ENCODE measurements around the gene B4GALNT1. TPM values are rescaled to one million over a fixed set of nuclear protein-coding genes. Genes with fewer than 3 reads are reported as not detected.
A peak's percentile ranks its signal among the peaks of the same experiment; 100 is the strongest.

Gene B4GALNT1
- total RNA-seq, 1 experiment from 2014 or later = 11.1 TPM

GRCh38 chr12:57602544-57602943 is 30.5 kb downstream of the B4GALNT1 start:
- Mint-ChIP-seq H3K36me3 (ENCODE audit: insufficient read depth, unreplicated experiment) (peaks cover 36% of the 10 kb centered on the region), H3K4me1 (ENCODE audit: low read depth, unreplicated experiment) (peaks cover 8% of the 10 kb centered on the region), H3K4me3 (ENCODE audit: low read depth, unreplicated experiment) (no peak overlapping the region), H3K27ac (ENCODE audit: unreplicated experiment) (no peak overlapping the region), H3K27me3 (ENCODE audit: unreplicated experiment) (no peaks in the 10 kb centered on the region), H3K9me3 (ENCODE audit: low read depth, unreplicated experiment) (no peaks in the 10 kb centered on the region)
- no peak for DNase-seq
- intact Hi-C loops (cut with micrococcal nuclease; ENCODE audit: unreplicated experiment) = no loop called here
- no peak for TF ChIP-seq CTCF (IDR thresholded peaks at IDR 0.05; ENCODE audit: unreplicated experiment)
- TSS peak; percentile 11 for BruUV-seq (replicated peaks)
- CTCF ChIA-PET = no interaction called here

- peaks cover 41% of the 10 kb centered on the region for H3K36me3 Mint-ChIP-seq (ENCODE audit: insufficient read depth, unreplicated experiment)
- CTCF ChIA-PET = interaction anchor here (0.6 to 1.6 kb wide), 2 partner anchors 17 to 34 kb away, joined by 4 to 5 read pairs; no protein-coding TSS in a partner anchor
These were observed 32.6 kb downstream of the B4GALNT1 start for GRCh38 chr12:57600395-57600794.

GRCh38 chr12:57593187-57593586 is 39.8 kb downstream of the B4GALNT1 start:
- Mint-ChIP-seq H3K27me3 (ENCODE audit: unreplicated experiment) (peaks cover 12% of the 10 kb centered on the region), H3K4me3 (ENCODE audit: low read depth, unreplicated experiment) (no peak overlapping the region), H3K27ac (ENCODE audit: unreplicated experiment) (no peak overlapping the region), H3K36me3 (ENCODE audit: insufficient read depth, unreplicated experiment) (peaks cover 30% of the 10 kb centered on the region), H3K9me3 (ENCODE audit: low read depth, unreplicated experiment) (peaks cover 3% of the 10 kb centered on the region), H3K4me1 (ENCODE audit: low read depth, unreplicated experiment) (peaks cover 22% of the 10 kb centered on the region)
- CTCF ChIA-PET = interaction anchor here (0.7 to 1.5 kb wide), 4 partner anchors 8 to 280 kb away, joined by 3 to 5 read pairs (median 4); no protein-coding TSS in a partner anchor
- DNase-seq = no peak
- intact Hi-C loops (cut with micrococcal nuclease; ENCODE audit: unreplicated experiment) = no loop called here
- no TSS peak for BruUV-seq (replicated peaks)
- no peak for TF ChIP-seq CTCF (IDR thresholded peaks at IDR 0.05; ENCODE audit: unreplicated experiment)

More at GRCh38 chr12:57600395-57600794, 32.6 kb downstream of the B4GALNT1 start:
- TF ChIP-seq CTCF (IDR thresholded peaks at IDR 0.05; ENCODE audit: unreplicated experiment) = no peak
- no peak for DNase-seq
- no TSS peak for BruUV-seq (replicated peaks)
- Mint-ChIP-seq H3K4me3 (ENCODE audit: low read depth, unreplicated experiment) (no peak overlapping the region), H3K9me3 (ENCODE audit: low read depth, unreplicated experiment) (no peaks in the 10 kb centered on the region), H3K4me1 (ENCODE audit: low read depth, unreplicated experiment) (peaks cover 2% of the 10 kb centered on the region), H3K27me3 (ENCODE audit: unreplicated experiment) (no peaks in the 10 kb centered on the region), H3K27ac (ENCODE audit: unreplicated experiment) (no peak overlapping the region)
- intact Hi-C loops (cut with micrococcal nuclease; ENCODE audit: unreplicated experiment) = no loop called here

- CTCF ChIA-PET = interaction anchor here (0.7 to 1.5 kb wide), 3 partner anchors 9 to 280 kb away, joined by 3 to 5 read pairs (median 4); no protein-coding TSS in a partner anchor
- Mint-ChIP-seq H3K4me1 (ENCODE audit: low read depth, unreplicated experiment) (peaks cover 22% of the 10 kb centered on the region), H3K36me3 (ENCODE audit: insufficient read depth, unreplicated experiment) (peaks cover 30% of the 10 kb centered on the region), H3K4me3 (ENCODE audit: low read depth, unreplicated experiment) (peak overlapping the region; percentile 93), H3K27ac (ENCODE audit: unreplicated experiment) (no peak overlapping the region), H3K27me3 (ENCODE audit: unreplicated experiment) (peaks cover 12% of the 10 kb centered on the region), H3K9me3 (ENCODE audit: low read depth, unreplicated experiment) (peaks cover 3% of the 10 kb centered on the region)
- no peak for TF ChIP-seq CTCF (IDR thresholded peaks at IDR 0.05; ENCODE audit: unreplicated experiment)
- intact Hi-C loops (cut with micrococcal nuclease; ENCODE audit: unreplicated experiment) = no loop called here
- no TSS peak for BruUV-seq (replicated peaks)
- DNase-seq = no peak
These were observed 40.3 kb downstream of the B4GALNT1 start for GRCh38 chr12:57592551-57593165.
